T47D (cell line): ENCODE data around the gene ATXN1.
"Not testable (repeated sequence)": the region's sequence is repeated elsewhere in the genome, so short reads cannot be mapped to it uniquely, and the experiment has no call there.

Experiments used
- DNase-seq, 2 experiments: peaks; one replicate each; pipeline versions ENCODE4 v3.0.0 to v3.0.0-alpha.2; 2011 to 2012; ENCODE audit warnings: low read depth in 1 of 2, low spot score in 1 of 2
- JUND ChIP-seq: IDR thresholded peaks from 2 replicates; pipeline ENCODE4 v1.6.1; 2012; ENCODE audit warnings: low read depth
- in situ Hi-C: cut with HindIII; loops from 2 replicates; pipeline ENCODE4 v1.10.0; 2016; ENCODE audit warnings: low sequenced_read_pairs, low pct_unique_long_range_greater_than_20kb

ATXN1 gene

DNA sequence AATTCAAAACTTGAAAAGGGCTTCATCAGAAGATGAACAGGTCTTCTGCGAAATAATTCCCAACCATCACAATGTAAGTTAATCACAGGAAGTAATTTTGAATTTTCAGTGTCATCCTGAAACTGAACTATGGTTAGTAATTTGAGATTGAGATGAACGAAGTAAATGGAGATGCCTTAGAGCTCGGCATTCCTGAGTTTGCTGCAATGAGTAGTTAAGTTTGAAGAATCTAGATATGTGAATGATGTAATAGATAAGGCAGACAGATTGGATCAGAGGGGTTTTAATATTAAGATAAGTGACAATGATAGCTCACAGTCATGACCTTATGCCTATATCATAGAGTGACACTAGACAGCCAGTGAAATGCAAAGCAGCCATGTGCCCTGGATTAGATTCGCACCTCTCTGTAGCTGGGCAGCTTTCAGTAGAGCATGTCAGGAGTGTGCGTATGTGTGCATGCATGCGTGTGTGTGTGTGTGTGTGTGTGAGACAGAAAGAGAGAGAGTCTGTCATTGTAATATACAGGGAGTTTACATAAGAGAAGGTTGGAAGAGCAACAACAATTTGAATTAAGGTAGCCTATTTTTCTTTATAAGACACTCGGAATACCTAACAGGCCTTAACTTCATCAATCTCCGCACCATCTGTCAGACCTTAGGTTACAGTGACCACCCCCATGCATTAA is 289.9 kb downstream of the ATXN1 start:
- in situ Hi-C loops: no loop called here
- TF ChIP-seq JUND: no peak
- no peak for DNase-seq

DNA sequence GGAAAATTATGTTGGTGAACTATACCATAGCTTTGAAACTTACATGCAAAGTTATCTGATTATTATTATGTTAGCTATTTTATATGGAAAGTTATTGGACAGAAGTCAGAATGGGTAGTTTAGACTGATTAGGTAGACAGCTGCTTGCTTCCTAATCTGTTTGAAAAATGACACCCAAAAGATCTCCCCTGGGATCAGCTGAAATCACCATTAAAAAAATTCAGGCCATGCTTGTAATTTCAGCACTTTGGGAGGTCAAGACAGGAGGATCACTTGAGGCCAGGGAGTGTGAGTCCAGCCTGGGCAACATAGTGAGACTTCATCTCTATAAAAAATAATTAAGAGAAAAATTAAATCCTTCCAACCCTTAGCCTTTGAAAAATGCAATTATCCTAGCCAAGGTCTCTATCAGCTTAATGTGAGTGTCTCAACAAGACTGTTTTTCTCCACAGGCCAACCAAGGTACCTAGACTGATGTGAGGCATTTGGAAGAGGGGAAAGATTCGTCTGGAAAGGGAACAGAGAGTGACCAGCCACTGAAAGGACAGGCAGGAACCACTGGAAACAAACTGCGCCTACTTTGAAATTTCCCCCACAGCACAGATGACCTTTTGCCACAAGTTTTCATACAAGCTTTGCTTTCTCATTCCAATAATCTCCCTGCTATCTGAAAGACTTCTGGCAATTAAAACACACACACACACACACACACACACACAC is 290.6 kb downstream of the ATXN1 start:
- no peak for DNase-seq
- in situ Hi-C loops: no loop called here
- TF ChIP-seq JUND: no peak

DNA sequence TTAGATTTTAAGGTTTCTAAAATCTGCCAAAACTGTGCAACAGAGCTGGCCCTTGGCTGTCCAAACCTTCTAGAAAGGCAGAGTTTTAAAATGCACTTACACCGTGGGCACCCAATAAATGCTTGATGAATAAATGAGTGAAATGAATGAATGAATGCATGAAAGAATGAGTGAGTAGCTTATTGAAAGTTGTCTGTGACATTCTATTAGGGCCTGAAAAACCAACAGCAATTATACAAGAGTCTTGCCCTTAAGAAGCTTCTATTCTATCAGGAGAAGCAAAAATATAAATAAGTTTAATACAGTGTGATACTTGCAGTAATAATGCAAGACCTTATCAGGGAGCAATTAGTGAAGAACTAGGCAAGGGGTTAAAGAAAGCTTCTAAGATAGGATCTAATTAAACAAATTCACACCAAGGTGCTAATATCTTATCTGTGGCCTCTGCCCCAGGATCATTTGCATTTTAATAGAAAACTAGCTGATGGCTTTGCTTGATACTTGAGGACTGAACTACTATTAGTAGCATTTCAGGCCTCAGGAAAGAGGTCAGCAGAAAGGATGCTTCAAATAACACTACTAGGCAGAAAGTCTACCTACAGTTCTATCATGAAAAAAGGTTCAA is 292.2 kb downstream of the ATXN1 start:
- in situ Hi-C loops: no loop called here
- TF ChIP-seq JUND: no peak

DNA sequence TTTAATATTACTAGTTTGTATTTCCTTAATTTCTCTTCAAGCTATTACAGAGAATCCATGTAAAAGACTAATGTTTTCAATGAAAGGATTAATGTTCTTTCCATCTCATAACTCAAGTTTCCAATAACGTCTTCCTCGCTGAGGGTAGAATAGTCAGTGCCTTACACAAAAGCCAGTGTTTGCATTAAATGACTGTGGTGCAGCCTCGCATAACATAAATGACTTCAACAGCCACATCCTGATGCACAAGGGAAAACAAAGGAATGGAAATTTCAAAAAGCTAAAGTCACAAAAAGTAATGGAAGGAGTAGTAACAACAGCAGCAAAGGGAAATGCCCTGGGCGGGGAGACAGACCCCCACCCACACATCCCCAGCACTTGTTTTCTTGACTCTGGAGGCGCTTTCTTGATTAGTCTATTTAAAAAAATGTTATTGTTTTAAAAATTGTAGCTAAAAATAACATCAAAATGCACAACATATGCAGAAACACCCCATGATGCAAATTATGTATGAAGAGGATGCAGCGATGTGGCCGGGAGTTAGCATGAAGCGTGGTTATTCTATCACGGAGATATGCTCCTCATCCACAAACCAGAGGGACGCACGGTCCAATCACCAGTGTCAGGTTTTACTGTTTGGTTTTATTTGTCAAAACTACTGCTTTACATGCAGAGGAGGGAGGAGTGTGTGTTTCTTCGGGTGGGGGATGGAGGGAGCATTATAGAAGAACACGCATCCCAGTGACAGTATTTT is 294.3 kb downstream of the ATXN1 start:
- no peak for TF ChIP-seq JUND
- DNase-seq: no peak
- in situ Hi-C loops: no loop called here

More for the DNA sequence above, 292.2 kb downstream of the ATXN1 start:
- no peak for DNase-seq

DNA sequence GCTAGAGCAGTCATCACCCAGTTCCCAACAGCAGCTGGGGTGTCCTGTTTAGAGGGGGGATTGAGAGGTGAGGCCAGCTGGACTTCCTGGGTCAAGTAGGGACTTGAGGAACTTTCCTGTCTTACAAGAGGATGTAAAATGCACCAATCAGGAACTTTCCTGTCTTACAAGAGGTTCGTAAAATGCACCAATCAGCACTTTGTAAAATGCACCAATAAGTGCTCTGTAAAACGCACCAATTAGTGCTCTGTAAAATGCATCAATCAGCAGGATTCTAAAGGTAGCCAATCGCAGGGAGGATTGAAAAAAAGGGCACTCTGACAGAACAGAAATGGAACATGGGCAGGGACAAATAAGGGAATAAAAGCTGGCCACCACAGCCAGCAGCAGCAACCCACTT is 297.2 kb downstream of the ATXN1 start:
- in situ Hi-C loops: no loop called here
- DNase-seq: no peak
- no peak for TF ChIP-seq JUND

DNA sequence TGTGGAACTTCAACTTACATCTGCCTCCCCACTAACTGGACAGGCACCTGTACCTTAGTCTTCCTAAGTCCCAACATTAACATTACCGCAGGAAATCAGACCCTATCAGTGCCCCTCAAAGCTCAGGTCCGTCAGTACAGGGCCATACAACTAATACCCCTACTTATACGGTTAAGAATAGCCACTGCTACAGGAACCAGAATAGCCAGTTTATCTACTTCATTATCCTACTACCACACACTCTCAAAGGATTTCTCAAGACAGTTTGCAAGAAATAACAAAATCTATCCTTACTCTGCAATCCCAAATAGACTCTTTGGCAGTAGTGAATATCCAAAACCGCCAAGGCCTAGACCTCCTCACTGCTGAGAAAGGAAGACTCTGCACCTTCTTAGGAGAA is 298.0 kb downstream of the ATXN1 start:
- in situ Hi-C loops: not testable (repeated sequence)
- peak in 1 of 2 experiments; percentile 52 for DNase-seq

DNA sequence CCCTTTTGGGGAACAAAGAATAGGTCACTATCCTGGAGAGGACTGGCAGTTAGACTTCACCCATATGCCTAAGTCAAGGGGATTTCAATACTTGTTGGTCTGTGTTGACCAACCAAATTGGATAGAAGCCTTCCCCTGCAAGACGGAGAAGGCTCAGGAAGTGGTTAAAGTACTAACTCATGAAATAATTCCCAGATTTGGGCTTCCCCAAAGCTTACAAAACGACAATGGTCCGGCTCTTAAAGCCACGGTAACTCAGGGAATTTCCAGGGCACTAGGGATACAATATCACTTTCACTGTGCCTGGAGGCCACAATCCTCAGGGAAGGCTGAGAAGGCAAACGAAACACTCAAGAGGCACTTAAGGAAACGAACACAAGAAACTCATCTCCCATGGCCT is 299.8 kb downstream of the ATXN1 start:
- in situ Hi-C loops: no loop called here
- TF ChIP-seq JUND: no peak

DNA sequence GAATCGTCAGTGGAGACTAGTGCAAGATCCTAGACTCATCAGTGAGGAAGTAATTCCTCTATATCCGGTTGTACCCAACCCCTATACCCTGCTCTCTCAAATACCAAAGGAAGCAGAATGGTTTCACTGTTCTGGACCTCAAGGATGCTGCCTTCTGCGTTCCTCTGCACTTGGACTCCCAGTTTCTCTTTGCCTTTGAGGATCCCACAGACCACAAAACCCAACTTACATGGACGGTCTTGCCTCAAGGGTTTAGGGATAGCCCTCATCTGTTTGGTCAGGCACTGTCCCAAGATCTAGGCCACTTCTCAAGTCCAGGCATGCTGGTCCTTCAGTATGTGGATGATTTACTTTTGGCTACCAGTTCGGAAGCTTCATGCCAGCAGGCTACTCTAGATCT is 301.8 kb downstream of the ATXN1 start:
- DNase-seq: not testable (repeated sequence)

More for the DNA sequence above, 299.8 kb downstream of the ATXN1 start:
- no peak for DNase-seq

DNA sequence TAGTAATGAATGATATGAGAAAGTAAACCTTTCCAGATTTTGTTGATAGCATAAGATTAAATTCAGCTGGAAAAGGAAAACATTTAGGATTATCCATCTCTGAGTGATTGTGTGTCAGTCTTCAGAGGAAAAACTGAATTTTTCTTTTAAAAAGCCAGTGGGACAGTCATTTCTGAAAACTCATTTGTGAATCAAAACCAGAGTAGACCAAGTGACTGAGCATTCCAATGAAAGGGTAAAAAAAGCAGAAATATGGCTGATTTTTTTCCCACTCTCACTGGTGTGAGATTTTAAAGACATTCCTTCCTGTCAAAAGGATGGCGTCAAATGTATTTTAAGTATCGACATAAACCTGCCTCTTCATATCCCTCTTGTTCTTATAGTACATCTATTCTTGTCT is 308.9 kb downstream of the ATXN1 start:
- TF ChIP-seq JUND: no peak
- DNase-seq: no peak
- in situ Hi-C loops: no loop called here

More for the DNA sequence above, 301.8 kb downstream of the ATXN1 start:
- in situ Hi-C loops: not testable (repeated sequence)

DNA sequence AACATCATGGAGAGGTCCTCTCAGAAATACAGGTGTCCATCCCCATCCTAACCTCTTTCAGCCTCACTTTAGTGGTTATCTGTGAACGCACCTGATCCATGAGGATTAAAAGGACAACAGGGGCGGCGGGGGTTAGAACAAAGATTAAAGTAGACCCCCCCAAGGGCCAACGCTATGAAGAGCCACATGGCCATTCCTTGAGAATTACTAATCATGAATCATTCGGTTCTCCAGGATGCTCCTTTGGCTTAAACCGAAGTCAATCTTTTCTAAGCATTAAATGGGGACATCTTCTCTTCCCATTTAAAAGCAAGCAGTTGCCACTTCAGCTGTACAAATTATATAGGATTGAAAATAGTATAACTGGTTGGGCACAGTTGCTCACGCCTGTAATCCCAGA is 310.4 kb downstream of the ATXN1 start:
- TF ChIP-seq JUND: no peak
- DNase-seq: no peak
- in situ Hi-C loops: no loop called here

DNA sequence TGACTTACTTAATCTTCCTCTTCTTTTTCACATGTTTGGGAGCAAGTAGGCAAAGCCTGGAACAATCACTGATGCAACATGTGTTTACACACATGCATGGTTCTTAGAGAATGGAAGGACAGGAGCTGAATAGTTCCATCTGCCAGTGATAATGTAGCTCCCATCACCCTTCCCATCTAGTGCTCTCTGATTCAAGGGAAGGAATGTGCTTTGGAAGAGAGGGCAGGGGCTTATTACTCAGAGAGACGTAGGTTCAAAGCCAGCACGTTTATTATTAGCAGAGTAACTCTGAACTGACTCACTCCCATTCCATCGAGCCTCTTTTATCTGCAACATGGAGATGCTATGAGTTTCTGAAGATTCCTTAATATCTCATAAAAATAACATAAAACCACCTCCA is 311.0 kb downstream of the ATXN1 start:
- no peak for DNase-seq
- no peak for TF ChIP-seq JUND
- in situ Hi-C loops: no loop called here

DNA sequence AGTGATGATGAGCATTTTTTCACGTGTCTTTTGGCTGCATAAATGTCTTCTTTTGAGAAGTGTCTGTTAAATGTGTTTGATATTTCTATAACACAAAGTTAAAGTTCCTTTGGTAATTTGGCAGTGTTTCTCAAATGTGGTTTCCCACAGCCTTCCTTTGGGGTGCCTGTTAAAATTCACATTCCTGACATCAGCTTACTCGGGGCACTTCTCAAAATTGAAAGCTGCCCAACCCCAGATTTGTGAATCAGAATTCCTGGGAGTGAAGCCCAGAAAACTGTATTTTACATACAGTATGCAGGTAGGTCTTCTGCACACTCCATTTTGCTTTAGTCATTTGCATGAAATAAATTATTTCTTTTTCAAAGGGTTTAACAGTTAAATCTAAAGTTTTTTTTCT is 315.0 kb downstream of the ATXN1 start:
- DNase-seq: no peak
- in situ Hi-C loops: no loop called here
- TF ChIP-seq JUND: no peak

DNA sequence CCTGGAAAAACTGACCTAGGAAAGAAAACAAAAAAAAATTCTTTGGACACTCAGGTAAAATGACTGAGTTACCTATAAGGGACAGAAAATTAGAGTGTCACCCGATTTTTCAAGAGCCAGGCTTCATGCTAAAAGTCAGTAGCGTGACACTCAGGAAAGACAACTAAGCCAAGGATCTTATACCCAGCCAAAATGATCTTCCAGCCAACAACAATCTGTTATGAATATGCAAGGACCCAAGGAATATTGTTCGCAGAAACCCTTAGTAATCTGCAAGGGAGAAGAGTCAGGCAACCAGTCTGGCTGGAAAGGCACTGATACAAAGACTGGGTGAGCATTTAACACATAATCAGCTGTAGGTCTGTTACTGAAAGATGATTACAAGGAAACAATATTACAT is 319.2 kb downstream of the ATXN1 start:
- TF ChIP-seq JUND: no peak
- in situ Hi-C loops: no loop called here
- no peak for DNase-seq
